Erythroblast (primary cell): Measurements from ENCODE around the gene PSMC4.
A peak's percentile ranks its signal among the peaks of the same experiment; 100 is the strongest.

Experiments
- DNase-seq, 2 experiments: peaks; one replicate each; lab custom pipeline; 2025; lab: John Stamatoyannopoulos, UW
- GATA1 ChIP-seq: IDR thresholded peaks from 2 replicates; pipeline ENCODE4 v1.6.1; 2011; ENCODE audit warnings: low read depth, mild to moderate bottlenecking, control low read depth, low read length, moderate library complexity
- POLR2A ChIP-seq: IDR thresholded peaks from 2 replicates; pipeline ENCODE4 v1.6.1; 2011; ENCODE audit warnings: mild to moderate bottlenecking, low read length

Gene PSMC4

GRCh38 chr19:39963898-39964297 is 7.1 kb upstream of the PSMC4 start:
- DNase-seq, result no peak
- TF ChIP-seq POLR2A (no peak), GATA1 (no peak)

- no peak for DNase-seq
- TF ChIP-seq POLR2A, result no peak
- no peak for TF ChIP-seq GATA1
These were observed 4.3 kb upstream of the PSMC4 start for GRCh38 chr19:39966617-39967016.

- TF ChIP-seq GATA1, result no peak
- no peak for TF ChIP-seq POLR2A
- DNase-seq, result no peak
These were observed 3.4 kb upstream of the PSMC4 start for GRCh38 chr19:39967561-39967960.

GRCh38 chr19:39968789-39969188 is 2.2 kb upstream of the PSMC4 start:
- DNase-seq, result no peak

GRCh38 chr19:39969266-39969665 is 1.7 kb upstream of the PSMC4 start:
- no peak for TF ChIP-seq GATA1
- no peak for TF ChIP-seq POLR2A
- DNase-seq, result no peak

More at GRCh38 chr19:39968789-39969188, 2.2 kb upstream of the PSMC4 start:
- TF ChIP-seq POLR2A (no peak), GATA1 (no peak)

- no peak for DNase-seq
- TF ChIP-seq GATA1 (no peak), POLR2A (no peak)
These were observed 1.1 kb upstream of the PSMC4 start for GRCh38 chr19:39969681-39970424.

GRCh38 chr19:39970425-39970674 is 615 bp upstream of the PSMC4 start:
- no peak for DNase-seq
- TF ChIP-seq GATA1 (no peak), POLR2A (no peak)

GRCh38 chr19:39971380-39972035 is 543 bp downstream of the PSMC4 start:
- no peak for TF ChIP-seq GATA1
- TF ChIP-seq POLR2A, result no peak
- peak; percentile 74 to 82 for DNase-seq

GRCh38 chr19:39974377-39975155 is 3.6 kb downstream of the PSMC4 start:
- no peak for DNase-seq
- TF ChIP-seq POLR2A (no peak), GATA1 (no peak)

- no peak for TF ChIP-seq POLR2A
- TF ChIP-seq GATA1, result no peak
These were observed 11.9 kb downstream of the PSMC4 start for GRCh38 chr19:39982883-39983282.

GRCh38 chr19:39983695-39984300 is 12.8 kb downstream of the PSMC4 start:
- DNase-seq, result no peak
- TF ChIP-seq POLR2A (no peak), GATA1 (no peak)

More at GRCh38 chr19:39982883-39983282, 11.9 kb downstream of the PSMC4 start:
- DNase-seq, result no peak

GRCh38 chr19:39986643-39987042 is 15.7 kb downstream of the PSMC4 start:
- TF ChIP-seq POLR2A, result no peak
- TF ChIP-seq GATA1, result no peak
- no peak for DNase-seq

GRCh38 chr19:39987167-39987566 is 16.2 kb downstream of the PSMC4 start:
- no peak for DNase-seq
- no peak for TF ChIP-seq POLR2A
- no peak for TF ChIP-seq GATA1

GRCh38 chr19:39987596-39987995 is 16.6 kb downstream of the PSMC4 start:
- no peak for TF ChIP-seq POLR2A
- no peak for TF ChIP-seq GATA1
- no peak for DNase-seq

- DNase-seq, result no peak
- no peak for TF ChIP-seq GATA1
- TF ChIP-seq POLR2A, result no peak
These were observed 22.6 kb downstream of the PSMC4 start for GRCh38 chr19:39993605-39994004.
